HG02870 (cell line): Measurements from ENCODE around the gene SUCO.

Experiments used
- ATAC-seq: cut with Tn5 transposase; IDR thresholded peaks from one replicate; pipeline ENCODE4 v1.9.1; 2021; ENCODE audit warnings: mild to moderate bottlenecking, moderate library complexity; ENCODE audit not compliant: unreplicated experiment

The SUCO gene

DNA sequence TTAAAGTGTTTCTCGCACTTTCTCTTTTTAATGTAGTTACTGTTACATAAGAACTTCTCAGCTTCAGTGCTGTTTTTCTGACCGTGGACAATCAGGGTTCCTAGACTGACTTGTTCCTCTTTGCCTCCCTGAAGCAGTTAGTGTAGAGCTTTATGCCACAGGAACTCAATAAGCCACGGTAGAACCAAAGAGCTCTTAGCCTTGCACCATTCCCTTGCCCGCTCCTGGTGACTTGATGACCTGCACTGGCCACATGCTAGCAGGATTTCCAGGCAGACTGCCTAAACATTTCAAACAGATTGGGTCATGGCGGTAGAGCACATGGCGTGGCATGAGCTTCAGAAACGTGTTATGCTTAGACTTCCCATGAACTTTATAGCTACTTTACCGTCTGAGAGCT, 107.2 kb downstream of the SUCO start:
- no peak for ATAC-seq

GRCh38 chr1:172641492-172641891, 108.5 kb downstream of the SUCO start:
- ATAC-seq: no peak

GRCh38 chr1:172642970-172643369, 110.0 kb downstream of the SUCO start:
- ATAC-seq: no peak

GRCh38 chr1:172646653-172647052, 113.7 kb downstream of the SUCO start:
- ATAC-seq: no peak

- no peak for ATAC-seq
These were observed 114.2 kb downstream of the SUCO start for GRCh38 chr1:172647110-172647564.

DNA sequence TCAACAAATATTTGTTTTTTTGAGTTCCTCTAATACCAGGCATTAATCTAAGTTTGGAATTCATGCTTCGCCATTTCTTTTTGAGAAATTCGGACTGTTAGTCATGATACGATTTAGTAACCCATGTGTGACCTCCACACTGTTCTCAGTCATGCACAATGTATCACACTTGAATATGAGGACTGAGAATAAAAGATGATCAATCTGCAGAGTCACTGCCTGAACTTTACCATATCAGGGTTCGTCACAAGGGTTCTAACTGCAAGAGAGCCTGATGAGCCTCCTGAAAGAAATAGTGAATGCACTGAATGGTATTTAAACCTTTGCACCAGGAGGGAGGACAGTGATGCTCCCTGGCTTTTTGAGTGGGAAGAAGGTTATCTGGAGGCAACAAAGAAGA, 115.0 kb downstream of the SUCO start:
- no peak for ATAC-seq

GRCh38 chr1:172650474-172651193, 117.7 kb downstream of the SUCO start:
- no peak for ATAC-seq

DNA sequence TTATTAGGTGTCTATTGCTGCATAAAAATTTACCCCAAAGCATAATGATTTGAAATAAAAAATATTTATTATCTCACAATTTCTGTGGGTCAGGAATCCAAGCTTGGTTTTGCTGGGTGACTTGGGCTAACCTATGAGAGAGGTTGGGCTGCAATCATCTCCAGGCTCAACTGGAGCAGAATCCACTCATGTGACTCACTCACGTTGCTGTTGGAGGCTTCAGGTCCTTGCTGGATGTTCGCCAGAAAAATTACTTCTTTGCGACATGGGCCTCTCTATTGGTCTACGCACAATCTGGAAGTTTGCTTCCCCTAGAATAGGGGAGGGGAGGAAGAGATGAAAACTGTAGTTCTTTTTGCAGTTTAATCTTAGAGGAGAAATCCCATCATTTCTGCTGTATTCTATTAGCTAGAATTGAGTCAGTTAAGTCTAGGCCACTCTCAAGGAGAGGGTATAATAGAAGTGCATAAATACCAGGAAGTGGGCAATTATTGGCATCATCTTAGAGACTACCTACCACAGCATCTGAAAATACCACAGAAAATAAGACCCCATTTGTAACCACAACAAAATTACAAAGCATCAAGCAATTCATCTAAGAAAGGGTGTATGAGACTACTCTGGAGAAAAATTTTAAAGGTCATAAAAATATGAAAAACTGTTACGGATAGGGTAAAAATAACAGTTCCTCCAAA, 120.2 kb downstream of the SUCO start:
- ATAC-seq: no peak

DNA sequence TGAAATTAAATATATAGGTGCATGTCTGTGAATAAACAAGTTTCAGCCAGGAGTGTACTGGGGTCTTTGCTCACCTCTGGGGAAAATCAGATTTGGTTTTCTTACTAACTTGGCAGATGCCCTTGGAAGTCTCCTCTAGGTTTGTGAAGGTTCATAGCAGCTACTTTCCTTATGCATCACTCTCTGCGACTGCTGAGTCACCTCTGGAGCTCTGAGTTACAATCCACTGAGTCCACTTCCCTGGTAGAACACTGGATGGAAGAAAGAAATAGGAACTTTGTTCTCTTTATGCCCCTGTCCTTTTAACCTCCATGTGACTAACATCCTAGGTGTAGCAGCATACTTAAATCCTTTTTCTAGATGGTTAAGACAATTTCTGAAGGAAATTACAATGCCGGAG, 121.6 kb downstream of the SUCO start:
- no peak for ATAC-seq

DNA sequence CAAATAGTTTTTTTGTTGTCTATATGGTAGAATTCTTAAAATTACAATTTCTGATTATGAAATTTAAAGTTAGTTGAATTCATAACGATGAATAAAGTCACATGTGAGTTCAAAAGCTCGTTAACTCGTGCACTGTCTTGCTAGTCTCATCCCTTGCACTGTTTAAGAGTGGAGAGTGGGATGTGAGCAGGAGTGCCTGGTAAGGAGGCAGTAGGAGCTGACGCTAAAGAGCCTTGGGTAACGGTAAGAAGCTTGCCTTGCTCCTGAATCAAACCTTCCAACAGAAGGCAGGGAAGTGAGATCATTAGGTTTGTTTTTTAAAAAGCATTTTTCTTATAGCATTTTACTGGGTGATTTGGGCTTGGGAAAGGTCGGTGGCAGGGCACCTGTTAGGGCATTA, 123.6 kb downstream of the SUCO start:
- no peak for ATAC-seq

DNA sequence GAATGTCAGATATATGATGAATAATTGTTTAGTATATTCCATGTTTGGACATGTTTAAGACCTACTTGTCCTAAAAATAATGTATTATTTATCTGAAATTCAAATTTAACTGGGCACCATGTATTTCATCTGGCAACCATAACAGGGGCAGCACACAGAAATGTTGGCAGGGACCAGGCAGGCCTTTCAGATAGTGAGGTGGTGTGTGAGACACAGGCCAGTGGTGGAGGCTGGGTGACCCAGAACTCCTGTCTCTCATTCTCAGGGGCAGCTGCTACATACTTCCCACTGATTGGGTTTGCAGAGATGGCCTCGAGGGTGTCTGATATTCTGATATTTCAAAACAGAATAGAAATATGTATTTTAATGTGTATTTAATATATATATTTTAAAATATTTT, 124.6 kb downstream of the SUCO start:
- no peak for ATAC-seq

DNA sequence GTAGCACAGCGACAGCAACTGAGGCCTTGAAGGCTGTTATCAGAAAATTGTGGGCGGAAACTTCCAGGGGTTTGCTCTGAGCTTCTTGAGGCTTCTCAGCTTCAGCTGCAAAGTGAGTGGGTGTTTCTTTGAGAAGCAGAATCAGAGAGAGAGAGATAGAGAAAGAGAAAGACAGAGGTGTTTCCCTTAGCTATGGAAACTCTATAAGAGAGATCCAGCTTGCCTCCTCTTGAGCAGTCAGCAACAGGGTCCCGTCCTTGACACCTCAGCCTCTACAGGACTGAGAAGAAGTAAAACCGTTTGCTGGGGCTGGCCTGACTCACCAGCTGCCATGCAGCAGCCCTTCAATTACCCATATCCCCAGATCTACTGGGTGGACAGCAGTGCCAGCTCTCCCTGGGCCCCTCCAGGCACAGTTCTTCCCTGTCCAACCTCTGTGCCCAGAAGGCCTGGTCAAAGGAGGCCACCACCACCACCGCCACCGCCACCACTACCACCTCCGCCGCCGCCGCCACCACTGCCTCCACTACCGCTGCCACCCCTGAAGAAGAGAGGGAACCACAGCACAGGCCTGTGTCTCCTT, 126.0 kb downstream of the SUCO start, which contains the start of gene FASLG:
TSS of gene FASLG (plus strand) at position 233 of the 583 bp plus-strand sequence. CDS start at position 332, 99 bp downstream.
- no peak for ATAC-seq

- no peak for ATAC-seq
These were observed 128.2 kb downstream of the SUCO start for GRCh38 chr1:172661107-172661506.
